ENCODE measurements around the gene TM4SF20.

TM4SF20 gene, protein sequence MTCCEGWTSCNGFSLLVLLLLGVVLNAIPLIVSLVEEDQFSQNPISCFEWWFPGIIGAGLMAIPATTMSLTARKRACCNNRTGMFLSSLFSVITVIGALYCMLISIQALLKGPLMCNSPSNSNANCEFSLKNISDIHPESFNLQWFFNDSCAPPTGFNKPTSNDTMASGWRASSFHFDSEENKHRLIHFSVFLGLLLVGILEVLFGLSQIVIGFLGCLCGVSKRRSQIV

DNA sequence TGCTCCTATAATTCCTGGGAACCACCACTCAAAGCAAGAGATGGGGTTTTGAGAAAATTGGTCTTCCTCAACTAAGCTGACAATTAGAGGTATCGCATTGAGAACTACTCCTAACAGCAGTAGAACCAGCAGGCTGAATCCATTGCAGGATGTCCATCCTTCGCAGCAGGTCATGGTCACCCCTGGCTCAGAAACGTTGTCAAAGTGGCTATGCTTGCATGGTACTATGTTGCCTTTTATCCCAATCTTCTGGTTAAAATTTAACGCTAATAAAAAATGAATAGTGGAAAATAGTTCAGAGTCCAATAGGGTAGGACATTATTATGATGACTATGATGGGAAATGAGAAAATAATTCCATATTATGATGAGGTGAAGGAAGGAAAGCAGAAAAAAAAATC, at the start of gene TM4SF20:
TM4SF20 (minus strand) TSS at position 212 of the 400 bp plus-strand sequence; CDS start at position 174, 38 bp downstream.
- DNase-seq: no peak

DNA sequence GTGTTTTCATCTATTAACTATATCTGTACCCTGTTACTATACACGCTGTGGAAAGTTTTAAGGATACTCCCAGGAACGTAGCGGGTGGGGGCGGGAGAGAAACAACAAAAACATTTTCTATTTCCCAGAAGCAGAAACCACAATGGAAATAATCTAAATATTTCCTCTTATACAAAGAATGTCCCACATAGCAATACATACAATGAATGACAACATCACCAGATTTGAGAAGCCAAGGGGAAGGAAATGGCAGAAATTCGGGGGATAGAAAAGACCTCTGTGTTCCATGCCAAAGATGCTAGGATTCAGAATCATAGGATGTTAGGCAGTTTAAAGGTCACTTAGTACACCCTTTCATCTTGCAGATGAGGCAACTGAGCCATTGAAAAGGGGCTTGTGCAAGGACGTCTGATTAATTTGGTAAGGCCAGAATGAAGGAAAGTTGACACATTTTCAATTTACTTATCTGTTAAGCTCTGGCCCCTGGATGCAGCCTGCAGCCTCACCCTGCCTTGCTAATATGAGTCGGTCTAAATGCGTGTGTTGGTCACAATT, 49.7 kb upstream of the TM4SF20 start:
- DNase-seq: no peak

- DNase-seq: no peak
Measured at GRCh38 chr2:227423656-227424499, 44.8 kb upstream of the TM4SF20 start.

- no peak for DNase-seq
Measured at GRCh38 chr2:227420087-227421052, 41.3 kb upstream of the TM4SF20 start.

DNA sequence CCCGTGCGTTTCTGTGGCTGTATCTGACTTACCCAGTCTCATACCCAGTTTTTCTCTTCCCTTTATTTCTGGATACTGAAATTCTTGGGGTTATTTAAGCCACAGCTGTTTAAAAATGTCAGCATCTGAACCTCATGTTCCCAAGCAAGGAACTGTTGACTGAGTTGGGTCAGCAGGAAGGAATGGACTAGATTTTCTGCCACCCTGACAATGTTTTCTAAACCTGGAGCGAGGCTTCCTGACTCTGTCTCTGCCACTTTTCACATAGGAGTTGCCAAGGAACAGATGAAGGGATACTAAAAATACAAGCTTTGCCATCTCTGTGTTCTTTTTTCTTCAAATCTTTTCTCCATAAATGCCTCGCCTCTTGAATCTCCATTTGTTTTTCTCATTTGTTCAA, 37.6 kb upstream of the TM4SF20 start:
- no peak for DNase-seq

GRCh38 chr2:227415538-227416424, 36.7 kb upstream of the TM4SF20 start:
- no peak for DNase-seq

DNA sequence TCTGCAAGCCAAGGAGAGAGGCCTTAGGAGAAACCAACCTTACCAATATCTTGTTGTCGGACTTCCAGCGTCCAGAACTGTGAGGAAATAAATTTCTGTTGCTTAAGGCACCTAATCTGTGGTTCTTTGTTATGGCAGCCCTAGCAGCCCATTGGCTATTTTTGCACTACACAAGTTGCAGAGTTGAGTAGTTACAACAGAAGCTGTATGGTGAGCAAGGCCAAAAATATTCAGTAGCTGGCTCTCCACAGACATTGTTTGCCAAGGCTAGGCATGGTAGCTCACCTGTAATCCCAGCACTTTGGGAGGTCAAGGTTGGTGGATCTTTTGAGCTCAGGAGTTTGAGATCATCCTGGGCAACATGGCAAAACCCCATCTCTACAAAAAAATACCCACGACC, 35.7 kb upstream of the TM4SF20 start:
- DNase-seq: no peak

GRCh38 chr2:227413371-227413770, 34.3 kb upstream of the TM4SF20 start:
- no peak for DNase-seq

- DNase-seq: no peak
Measured at GRCh38 chr2:227412877-227413276, 33.8 kb upstream of the TM4SF20 start.

DNA sequence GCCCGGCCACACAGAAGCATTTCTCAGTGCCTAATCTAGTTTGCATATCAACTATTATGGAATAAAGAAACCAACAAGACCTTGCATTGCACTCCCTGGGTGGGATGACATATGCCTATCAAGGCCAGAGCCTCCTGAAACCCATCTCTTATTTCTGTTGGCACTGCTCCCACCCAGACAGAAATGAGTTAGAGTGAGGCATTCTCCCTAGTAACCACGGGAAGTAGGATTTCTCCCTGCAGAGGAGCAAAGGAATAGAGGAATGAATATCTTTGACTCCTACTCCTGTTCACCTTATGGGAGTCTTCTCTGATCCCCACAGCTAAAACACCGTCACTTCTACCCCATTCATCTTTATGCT, 32.9 kb upstream of the TM4SF20 start:
- DNase-seq: no peak

GRCh38 chr2:227411320-227411989, 32.3 kb upstream of the TM4SF20 start:
- DNase-seq: peak; percentile 8

DNA sequence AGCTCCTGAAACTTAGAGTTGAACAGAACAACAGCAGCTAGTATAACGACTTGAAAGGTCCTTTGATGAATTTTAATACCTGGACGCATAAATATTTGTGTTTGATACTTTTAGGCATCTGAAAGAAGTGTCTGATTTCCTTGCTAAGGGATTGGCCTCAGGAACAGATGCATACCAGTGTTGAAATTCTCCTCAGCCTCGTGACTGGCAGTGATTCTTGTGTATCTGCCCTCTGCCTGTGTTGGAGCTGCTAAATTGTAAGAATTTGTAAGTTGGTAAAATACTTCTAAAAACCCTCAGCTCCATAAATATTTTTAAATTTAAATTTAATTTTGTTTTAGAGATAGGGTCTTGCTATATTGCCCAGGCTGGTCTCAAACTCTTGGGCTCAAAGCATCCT, 31.1 kb upstream of the TM4SF20 start:
- no peak for DNase-seq

GRCh38 chr2:227407591-227408151, 28.6 kb upstream of the TM4SF20 start:
- DNase-seq: no peak

GRCh38 chr2:227406177-227407031, 27.3 kb upstream of the TM4SF20 start:
- no peak for DNase-seq

DNA sequence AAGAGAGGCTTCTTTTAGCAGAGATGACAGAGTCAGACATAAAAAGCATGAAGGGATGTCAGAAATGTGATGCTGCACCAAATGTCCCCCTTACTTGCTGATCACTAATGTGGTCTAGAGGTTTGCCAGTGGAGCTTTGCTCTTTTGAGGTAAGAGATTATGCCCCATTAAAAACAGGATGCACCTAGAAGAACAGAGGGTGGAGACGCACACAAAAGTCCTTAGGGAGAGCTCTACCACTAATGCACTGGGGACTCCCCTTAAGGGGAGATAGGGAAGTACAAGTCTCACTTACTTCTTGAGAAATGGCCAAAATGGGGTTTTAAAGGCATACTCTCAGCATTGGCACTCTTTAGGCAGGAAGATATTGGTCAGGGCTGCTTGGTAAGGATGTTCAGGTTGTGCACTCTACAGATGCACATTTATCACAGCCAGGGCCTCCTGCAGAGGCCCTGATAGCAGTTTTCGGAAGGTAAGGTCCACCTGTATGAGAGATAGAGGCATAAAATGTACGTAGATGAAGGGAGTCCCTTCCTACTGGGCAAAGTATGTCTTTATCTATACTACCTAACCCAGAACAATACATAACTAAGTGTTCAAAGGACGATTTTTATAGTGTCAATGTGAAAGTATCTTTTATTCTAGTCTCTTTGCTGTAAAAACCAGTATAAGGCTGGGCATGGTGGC, 25.6 kb upstream of the TM4SF20 start:
- DNase-seq: no peak

DNA sequence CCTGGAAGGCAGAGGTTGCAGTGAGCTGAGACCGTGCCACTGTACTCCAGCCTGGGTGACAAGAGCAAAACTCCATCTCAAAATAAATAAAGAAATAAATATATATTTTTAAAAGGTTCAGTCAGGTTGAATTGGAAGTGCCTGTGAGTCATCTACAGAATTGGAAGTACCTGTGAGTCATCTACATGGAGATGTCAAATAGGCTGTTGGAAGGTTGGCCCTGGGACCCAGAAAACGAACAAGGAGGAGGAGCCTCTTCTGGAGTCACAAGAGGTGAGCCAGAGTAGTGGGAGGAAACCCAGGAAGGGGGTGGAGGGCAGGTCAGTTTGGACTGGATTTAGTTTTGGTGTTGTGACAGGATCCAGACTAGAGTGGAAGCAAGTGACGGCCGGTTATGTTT, 23.9 kb upstream of the TM4SF20 start:
- no peak for DNase-seq

GRCh38 chr2:227402321-227402720, 23.2 kb upstream of the TM4SF20 start:
- no peak for DNase-seq

GRCh38 chr2:227401550-227401949, 22.4 kb upstream of the TM4SF20 start:
- no peak for DNase-seq

Measured in CD4-positive, alpha-beta T cell treated with Interleukin-12 subunit alpha and Interleukin-12 subunit beta, for 1 hour (primary cell).